Lower leg skin (tissue), 4 donors: ENCODE results near the gene COPS7A. TPM values are rescaled to one million over a fixed set of nuclear protein-coding genes. Genes with fewer than 3 reads are reported as not detected.
A peak's percentile ranks its signal among the peaks of the same experiment; 100 is the strongest.

Source experiments
- DNase-seq, 2 donors: peaks; one replicate each; pipeline ENCODE4 v3.0.0-alpha.2; 2019; ENCODE audit warnings: low spot score in 2 of 2
- H3K4me3 ChIP-seq: fragments of 200-600 bp; sonication (generic); 2 replicates; pipeline ENCODE4 v1.5.1; 2017; ENCODE audit warnings: mild to moderate bottlenecking, low read depth; ENCODE audit not compliant: poor library complexity, severe bottlenecking
- POLR2A ChIP-seq, 2 donors: fragments of 450-650 bp; IDR thresholded peaks; one replicate each; pipeline ENCODE4 v1.6.1; 2016 to 2017; ENCODE audit warnings: antibody characterized with exemption in 2 of 2, mild to moderate bottlenecking in 1 of 2, moderate library complexity in 1 of 2
- WGBS, 2 donors: methylation state at CpG; one replicate each; pipeline ENCODE4 v1.1.5; 2018; 5-methylcytosine and 5-hydroxymethylcytosine counted together
- intact Hi-C: fragments of 100-400 bp; cut with DNase I; formaldehyde crosslinking; loops from one replicate; pipeline ENCODE4 v1.15.0; 2023; ENCODE audit warnings: low total_unique reads
- total RNA-seq, 4 donors: library from RNA; depleted of rRNA; stranded (reverse); fragments of >200 nt; gene quantifications; one replicate each; pipeline ENCODE4 v1.1.0, GENCODE V29; 2016
- TF ChIP-seq, protein P1 (sequence below), 3 donors: fragments of 450-650 bp; IDR thresholded peaks; one replicate each; pipeline ENCODE4 v1.5.1; 2016; ENCODE audit warnings: antibody characterized with exemption in 3 of 3, mild to moderate bottlenecking in 3 of 3, moderate library complexity in 2 of 3

The COPS7A gene
- total RNA-seq, 4 donors from 2014 or later = 46.3 to 64.6 (median 56.6) TPM

DNA sequence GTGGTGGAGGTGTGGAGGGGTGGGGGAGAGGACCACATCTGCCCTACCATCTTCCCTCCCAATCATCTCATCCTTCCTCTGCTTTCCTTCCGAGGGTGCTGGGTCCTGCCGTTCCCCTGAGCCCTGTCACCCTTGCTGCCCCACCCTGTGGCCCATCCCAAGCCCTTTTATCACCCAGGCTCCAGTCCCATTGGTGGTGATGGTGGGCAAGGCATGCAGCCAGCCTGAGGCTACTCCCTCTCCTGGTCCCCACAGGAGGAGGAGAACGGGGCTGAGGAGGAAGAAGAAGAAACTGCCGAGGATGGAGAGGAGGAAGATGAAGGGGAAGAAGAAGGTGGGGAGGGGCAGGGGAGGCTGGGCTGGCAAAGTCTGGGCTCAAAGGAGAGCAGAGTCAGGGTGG is 45.8 kb downstream of the COPS7A start:
- 58 to 60% methylated on average over 4 of the region's 4 CpGs for WGBS, 2 donors
- TF ChIP-seq, protein P1, sequence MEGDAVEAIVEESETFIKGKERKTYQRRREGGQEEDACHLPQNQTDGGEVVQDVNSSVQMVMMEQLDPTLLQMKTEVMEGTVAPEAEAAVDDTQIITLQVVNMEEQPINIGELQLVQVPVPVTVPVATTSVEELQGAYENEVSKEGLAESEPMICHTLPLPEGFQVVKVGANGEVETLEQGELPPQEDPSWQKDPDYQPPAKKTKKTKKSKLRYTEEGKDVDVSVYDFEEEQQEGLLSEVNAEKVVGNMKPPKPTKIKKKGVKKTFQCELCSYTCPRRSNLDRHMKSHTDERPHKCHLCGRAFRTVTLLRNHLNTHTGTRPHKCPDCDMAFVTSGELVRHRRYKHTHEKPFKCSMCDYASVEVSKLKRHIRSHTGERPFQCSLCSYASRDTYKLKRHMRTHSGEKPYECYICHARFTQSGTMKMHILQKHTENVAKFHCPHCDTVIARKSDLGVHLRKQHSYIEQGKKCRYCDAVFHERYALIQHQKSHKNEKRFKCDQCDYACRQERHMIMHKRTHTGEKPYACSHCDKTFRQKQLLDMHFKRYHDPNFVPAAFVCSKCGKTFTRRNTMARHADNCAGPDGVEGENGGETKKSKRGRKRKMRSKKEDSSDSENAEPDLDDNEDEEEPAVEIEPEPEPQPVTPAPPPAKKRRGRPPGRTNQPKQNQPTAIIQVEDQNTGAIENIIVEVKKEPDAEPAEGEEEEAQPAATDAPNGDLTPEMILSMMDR (IDR thresholded peaks at IDR 0.05) = no peak
- no peak for TF ChIP-seq POLR2A (IDR thresholded peaks at IDR 0.05)
- no peak for DNase-seq
- intact Hi-C loops = no loop called here
- H3K4me3 ChIP-seq = no peak overlapping the region

GRCh38 chr12:6770094-6770493 is 46.2 kb downstream of the COPS7A start:
- intact Hi-C loops = no loop called here
- no peak for DNase-seq
- no peak overlapping the region for H3K4me3 ChIP-seq
- TF ChIP-seq POLR2A (IDR thresholded peaks at IDR 0.05) = no peak
- TF ChIP-seq, protein P1 (IDR thresholded peaks at IDR 0.05) = no peak
- WGBS, 2 donors = 83 to 84% methylated on average over 12 of the region's 12 CpGs

DNA sequence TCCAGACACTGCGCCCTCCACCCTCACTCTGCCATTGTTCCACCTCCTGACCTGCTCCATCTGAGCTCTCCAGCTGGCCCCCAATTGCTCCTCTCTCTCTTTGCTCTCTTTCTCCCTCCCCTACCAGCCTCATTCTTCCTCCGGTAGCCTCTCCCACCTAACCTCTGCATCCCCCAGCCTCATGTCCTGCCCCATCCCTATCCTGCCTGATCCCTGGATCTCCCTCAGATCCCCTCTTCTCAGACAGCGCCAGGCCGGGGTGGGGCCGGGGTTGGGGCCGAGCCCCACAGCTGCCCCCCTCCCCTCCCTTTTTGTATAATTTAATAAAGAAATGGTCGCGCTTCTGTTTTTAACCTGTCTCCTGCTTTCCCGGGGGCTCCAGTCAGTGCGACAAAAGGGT is 46.8 kb downstream of the COPS7A start:
- WGBS, 2 donors = 86% methylated on average over 10 of the region's 10 CpGs
- no peak for DNase-seq
- intact Hi-C loops = no loop called here
- H3K4me3 ChIP-seq = no peak overlapping the region
- TF ChIP-seq POLR2A (IDR thresholded peaks at IDR 0.05) = no peak
- TF ChIP-seq, protein P1 (IDR thresholded peaks at IDR 0.05) = no peak

- no peak overlapping the region for H3K4me3 ChIP-seq
- intact Hi-C loops = no loop called here
- TF ChIP-seq, protein P1 (IDR thresholded peaks at IDR 0.05) = no peak
- no peak for TF ChIP-seq POLR2A (IDR thresholded peaks at IDR 0.05)
- DNase-seq = peak in 1 of 2 donors; percentile 55
- 79 to 80% methylated on average over 3 to 4 of the region's 4 CpGs for WGBS, 2 donors
These were observed 47.2 kb downstream of the COPS7A start for GRCh38 chr12:6771091-6771495.

DNA sequence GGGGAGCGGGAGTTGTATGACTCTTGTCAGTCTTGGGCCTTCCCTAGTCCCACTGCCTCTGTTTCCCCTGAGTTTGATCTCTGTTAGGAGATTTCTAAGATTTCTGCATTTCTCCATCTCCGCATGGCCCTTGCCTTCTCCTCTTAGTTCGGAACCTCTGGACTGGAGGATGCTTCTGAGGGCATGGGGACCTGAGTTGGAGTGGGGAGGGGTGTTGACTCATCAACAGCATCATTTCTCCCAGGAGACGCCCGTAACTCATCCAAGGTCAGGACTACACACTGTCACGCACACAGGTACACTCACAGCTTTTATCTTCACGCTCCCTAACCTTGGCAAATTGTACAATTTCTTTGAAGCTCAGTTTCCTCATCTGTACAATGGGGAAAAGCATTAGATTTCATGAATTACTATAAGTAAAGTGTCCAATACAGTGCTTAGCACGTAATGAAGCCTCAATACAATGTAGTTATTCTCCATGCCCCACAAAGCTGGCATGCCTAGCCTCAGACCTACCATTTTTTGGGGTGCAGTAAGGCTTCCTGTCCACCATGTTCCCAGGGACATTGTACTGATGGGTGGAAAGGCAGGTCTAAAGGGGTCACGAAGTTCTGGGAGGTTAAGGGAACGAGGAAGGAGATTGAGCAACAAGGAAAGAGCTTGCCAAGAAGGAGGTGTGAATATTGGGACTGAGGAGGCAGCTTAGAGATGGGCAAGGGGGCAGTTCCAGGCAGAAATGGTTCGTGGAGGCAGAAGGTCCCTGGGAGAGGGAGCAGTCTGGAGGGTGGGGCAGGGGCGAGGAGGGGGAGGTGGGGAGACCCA is 47.9 kb downstream of the COPS7A start:
- WGBS, 2 donors = 67 to 68% methylated on average over 12 of the region's 12 CpGs
- no peak overlapping the region for H3K4me3 ChIP-seq
- no peak for TF ChIP-seq POLR2A (IDR thresholded peaks at IDR 0.05)
- TF ChIP-seq, protein P1 (IDR thresholded peaks at IDR 0.05) = no peak
- intact Hi-C loops = no loop called here
- no peak for DNase-seq

- 68% methylated on average over 15 of the region's 15 CpGs for WGBS, 2 donors
- TF ChIP-seq, protein P1 (IDR thresholded peaks at IDR 0.05) = no peak
- no peak for TF ChIP-seq POLR2A (IDR thresholded peaks at IDR 0.05)
- intact Hi-C loops = no loop called here
- no peak within 1 kb of the TSS for H3K4me3 ChIP-seq
- DNase-seq = no peak
These were observed 48.5 kb downstream of the COPS7A start, which contains the start of gene LAG3 for GRCh38 chr12:6772331-6772695. Gene LAG3, plus strand, starts transcription at chr12:6772520. Its CDS starts 333 bp downstream, at chr12:6772853.
